NCI-H748 (cell line): ENCODE measurements around the gene PCDHB12.
"Not testable (repeated sequence)": the region's sequence is repeated elsewhere in the genome, so short reads cannot be mapped to it uniquely, and the experiment has no call there.

Experiments used
- DNase-seq: peaks from one replicate; lab custom pipeline; 2025; ENCODE audit not compliant: unreplicated experiment; lab: John Stamatoyannopoulos, UW

PCDHB12 gene

DNA sequence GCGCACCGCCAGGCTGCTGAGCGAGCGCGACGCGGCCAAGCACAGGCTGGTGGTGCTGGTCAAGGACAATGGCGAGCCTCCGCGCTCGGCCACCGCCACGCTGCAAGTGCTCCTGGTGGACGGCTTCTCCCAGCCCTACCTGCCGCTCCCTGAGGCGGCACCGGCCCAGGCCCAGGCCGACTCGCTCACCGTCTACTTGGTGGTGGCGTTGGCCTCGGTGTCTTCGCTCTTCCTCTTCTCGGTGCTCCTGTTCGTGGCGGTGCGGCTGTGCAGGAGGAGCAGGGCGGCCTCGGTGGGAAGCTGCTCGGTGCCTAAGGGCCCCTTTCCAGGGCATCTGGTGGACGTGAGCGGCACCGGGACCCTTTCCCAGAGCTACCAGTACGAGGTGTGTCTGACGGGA, 6.9 kb upstream of the PCDHB12 start:
- DNase-seq: not testable (repeated sequence)

DNA sequence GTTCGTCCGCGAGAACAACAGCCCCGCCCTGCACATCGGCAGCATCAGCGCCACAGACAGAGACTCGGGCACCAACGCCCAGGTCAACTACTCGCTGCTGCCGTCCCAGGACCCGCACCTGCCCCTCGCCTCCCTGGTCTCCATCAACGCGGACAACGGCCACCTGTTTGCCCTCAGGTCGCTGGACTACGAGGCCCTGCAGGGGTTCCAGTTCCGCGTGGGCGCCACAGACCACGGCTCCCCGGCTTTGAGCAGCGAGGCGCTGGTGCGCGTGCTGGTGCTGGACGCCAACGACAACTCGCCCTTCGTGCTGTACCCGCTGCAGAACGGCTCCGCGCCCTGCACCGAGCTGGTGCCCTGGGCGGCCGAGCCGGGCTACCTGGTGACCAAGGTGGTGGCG, 1.8 kb downstream of the PCDHB12 start:
- DNase-seq: not testable (repeated sequence)

DNA sequence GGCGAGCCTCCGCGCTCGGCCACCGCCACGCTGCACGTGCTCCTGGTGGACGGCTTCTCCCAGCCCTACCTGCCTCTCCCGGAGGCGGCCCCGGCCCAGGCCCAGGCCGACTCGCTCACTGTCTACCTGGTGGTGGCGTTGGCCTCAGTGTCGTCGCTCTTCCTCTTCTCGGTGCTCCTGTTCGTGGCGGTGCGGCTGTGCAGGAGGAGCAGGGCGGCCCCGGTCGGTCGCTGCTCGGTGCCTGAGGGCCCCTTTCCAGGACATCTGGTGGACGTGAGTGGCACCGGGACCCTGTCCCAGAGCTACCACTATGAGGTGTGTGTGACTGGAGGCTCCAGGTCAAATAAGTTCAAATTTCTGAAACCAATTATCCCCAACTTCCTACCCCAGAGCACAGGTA, 2.3 kb downstream of the PCDHB12 start:
- DNase-seq: not testable (repeated sequence)

DNA sequence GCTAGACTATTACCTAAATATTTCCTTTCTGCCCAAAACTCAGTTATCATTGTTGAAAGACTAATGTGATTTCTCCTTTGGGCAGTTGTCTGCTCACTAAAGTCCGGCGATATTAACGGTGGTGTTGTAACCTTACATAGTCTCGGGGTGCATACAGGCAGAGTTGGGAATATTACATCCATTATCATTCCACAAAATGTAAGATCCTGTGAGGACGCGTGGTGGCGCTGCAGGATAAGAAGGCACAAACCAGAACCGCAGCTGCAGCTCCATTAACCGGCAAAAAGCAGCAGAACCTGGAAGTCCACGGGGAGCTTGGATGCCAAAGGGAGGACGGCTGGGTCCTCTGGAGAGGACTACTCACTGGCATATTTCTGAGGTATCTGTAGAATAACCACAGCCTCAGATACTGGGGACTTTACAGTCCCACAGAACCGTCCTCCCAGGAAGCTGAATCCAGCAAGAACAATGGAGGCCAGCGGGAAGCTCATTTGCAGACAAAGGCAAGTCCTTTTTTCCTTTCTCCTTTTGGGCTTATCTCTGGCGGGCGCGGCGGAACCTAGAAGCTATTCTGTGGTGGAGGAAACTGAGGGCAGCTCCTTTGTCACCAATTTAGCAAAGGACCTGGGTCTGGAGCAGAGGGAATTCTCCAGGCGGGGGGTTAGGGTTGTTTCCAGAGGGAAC, 5.3 kb downstream of the PCDHB12 start, which contains the start of gene PCDHB13:
Gene PCDHB13 (plus strand): TSS at position 264 of the 684 bp plus-strand sequence. CDS start 205 bp downstream, at position 469.
- peak; percentile 72 for DNase-seq

DNA sequence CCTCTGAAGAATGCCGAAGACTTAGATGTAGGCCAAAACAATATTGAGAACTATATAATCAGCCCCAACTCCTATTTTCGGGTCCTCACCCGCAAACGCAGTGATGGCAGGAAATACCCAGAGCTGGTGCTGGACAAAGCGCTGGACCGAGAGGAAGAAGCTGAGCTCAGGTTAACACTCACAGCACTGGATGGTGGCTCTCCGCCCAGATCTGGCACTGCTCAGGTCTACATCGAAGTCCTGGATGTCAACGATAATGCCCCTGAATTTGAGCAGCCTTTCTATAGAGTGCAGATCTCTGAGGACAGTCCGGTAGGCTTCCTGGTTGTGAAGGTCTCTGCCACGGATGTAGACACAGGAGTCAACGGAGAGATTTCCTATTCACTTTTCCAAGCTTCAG, 6.1 kb downstream of the PCDHB12 start:
- DNase-seq: not testable (repeated sequence)

DNA sequence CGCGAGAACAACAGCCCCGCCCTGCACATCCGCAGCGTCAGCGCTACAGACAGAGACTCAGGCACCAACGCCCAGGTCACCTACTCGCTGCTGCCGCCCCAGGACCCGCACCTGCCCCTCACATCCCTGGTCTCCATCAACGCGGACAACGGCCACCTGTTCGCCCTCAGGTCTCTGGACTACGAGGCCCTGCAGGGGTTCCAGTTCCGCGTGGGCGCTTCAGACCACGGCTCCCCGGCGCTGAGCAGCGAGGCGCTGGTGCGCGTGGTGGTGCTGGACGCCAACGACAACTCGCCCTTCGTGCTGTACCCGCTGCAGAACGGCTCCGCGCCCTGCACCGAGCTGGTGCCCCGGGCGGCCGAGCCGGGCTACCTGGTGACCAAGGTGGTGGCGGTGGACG, 7.0 kb downstream of the PCDHB12 start:
- DNase-seq: not testable (repeated sequence)

DNA sequence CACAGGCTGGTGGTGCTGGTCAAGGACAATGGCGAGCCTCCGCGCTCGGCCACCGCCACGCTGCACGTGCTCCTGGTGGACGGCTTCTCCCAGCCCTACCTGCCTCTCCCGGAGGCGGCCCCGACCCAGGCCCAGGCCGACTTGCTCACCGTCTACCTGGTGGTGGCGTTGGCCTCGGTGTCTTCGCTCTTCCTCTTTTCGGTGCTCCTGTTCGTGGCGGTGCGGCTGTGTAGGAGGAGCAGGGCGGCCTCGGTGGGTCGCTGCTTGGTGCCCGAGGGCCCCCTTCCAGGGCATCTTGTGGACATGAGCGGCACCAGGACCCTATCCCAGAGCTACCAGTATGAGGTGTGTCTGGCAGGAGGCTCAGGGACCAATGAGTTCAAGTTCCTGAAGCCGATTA, 7.5 kb downstream of the PCDHB12 start:
- DNase-seq: not testable (repeated sequence)

DNA sequence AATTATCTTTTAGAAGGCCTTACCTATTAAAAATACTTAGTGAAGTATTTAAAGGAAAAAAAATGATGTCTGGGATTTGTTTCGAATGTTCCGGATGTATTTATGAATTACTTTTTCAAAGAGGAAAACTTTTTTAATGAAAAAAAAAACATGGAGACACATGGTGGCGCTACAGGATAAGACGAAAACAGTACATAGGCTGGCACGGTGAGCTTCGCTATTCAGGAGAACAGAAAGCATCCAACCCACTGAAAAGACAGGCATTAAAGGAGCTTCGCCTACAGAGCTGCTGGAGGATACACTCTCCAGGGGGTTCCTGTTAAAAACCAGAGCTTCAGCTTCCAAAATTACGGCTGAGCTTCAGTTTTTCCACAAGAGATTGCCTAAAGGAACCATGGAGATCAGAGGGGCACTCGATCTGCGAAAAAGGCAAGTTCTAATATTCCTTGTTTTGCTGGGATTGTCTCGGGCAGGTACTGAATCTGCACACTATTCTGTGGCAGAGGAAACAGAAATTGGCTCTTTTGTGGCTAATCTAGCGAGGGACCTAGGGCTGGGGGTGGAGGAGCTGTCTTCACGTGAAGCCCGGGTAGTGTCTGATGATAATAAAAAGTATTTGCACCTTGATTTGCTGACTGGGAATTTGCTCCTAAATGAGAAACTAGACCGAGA, 14.7 kb downstream of the PCDHB12 start, which contains the start of gene PCDHB14:
Gene PCDHB14 (plus strand): TSS at position 232 of the 672 bp plus-strand sequence. CDS start 163 bp downstream, at position 395.
- DNase-seq: peak; percentile 86

DNA sequence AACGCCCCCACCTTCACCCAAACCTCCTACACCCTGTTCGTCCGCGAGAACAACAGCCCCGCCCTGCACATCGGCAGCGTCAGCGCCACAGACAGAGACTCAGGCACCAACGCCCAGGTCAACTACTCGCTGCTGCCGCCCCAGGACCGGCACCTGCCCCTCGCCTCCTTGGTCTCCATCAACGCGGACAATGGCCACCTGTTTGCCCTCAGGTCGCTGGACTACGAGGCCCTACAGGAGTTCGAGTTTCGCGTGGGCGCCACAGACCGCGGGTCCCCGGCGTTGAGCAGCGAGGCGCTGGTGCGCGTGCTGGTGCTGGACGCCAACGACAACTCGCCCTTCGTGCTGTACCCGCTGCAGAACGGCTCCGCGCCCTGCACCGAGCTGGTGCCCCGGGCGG, 16.3 kb downstream of the PCDHB12 start:
- DNase-seq: not testable (repeated sequence)

DNA sequence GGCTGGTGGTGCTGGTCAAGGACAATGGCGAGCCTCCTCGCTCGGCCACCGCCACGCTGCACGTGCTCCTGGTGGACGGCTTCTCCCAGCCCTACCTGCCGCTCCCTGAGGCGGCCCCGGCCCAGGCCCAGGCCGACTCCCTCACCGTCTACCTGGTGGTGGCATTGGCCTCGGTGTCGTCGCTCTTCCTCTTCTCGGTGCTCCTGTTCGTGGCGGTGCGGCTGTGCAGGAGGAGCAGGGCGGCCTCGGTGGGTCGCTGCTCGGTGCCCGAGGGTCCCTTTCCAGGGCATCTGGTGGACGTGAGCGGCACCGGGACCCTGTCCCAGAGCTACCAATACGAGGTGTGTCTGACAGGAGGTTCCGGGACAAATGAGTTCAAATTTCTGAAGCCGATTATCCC, 16.9 kb downstream of the PCDHB12 start:
- not testable (repeated sequence) for DNase-seq

DNA sequence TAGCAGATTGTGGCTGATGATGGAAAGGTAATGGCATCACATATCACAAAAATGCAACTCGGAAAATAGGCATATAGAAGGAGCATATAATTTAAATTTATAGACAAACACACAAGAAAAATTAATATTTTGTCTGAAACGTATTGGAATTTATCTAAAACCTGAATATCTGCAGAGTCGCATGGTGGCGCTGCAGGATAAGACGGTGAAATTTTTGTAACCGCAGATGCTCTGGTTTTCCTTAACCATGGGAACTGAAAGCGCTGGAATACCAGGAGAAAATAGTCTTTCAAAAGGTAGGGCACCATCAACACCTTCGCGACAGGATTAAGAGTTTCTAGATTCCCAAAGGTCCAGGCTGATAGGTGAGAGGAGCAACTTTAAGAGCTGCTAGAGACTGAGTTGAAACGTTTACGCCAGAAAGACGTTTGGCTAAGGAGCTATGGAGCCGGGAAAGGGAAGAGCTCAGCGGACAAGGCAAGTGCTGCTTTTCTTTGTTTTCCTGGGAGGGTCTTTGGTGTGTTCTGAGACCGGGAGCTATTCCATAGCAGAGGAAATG, 25.7 kb downstream of the PCDHB12 start:
- peak; percentile 85 for DNase-seq

DNA sequence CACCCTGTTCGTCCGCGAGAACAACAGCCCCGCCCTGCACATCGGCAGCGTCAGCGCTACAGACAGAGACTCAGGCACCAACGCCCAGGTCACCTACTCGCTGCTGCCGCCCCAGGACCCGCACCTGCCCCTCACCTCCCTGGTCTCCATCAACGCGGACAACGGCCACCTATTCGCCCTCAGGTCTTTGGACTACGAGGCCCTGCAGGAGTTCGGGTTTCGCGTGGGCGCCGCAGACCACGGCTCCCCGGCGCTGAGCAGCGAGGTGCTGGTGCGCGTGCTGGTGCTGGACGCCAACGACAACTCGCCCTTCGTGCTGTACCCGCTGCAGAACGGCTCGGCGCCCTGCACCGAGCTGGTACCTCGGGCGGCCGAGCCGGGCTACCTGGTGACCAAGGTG, 27.4 kb downstream of the PCDHB12 start:
- not testable (repeated sequence) for DNase-seq

DNA sequence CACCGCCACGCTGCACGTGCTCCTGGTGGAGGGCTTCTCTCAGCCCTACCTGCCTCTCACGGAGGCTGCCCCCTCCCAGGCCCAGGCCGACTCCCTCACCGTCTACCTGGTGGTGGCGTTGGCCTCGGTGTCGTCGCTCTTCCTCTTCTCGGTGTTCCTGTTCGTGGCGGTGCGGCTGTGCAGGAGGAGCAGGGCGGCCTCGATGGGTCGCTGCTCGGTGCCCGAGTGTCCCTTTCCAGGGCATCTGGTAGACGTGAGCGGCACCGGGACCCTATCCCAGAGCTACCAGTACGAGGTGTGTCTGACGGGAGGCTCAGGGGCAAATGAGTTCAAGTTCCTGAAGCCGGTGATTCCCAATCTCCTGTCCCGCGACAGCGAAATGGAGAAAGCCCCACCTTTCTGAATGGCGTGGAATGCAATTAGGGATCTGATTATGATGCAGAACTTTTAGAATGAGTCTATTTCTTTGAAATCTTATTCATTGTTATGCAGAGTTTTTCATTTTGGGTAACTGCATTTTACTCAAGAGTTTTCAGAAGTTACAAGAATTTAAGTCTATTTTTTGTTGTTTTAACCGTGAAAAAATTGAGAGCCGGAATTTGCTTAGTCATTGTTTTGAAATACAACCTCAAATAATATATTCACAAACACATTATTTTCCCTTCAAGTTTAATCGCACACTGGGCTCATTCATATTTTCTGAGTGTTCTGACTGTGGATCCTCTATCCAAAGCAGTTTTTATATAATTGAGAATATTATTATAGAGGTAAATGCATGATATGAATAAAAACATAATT, 28.2 kb downstream of the PCDHB12 start:
- DNase-seq: no peak

DNA sequence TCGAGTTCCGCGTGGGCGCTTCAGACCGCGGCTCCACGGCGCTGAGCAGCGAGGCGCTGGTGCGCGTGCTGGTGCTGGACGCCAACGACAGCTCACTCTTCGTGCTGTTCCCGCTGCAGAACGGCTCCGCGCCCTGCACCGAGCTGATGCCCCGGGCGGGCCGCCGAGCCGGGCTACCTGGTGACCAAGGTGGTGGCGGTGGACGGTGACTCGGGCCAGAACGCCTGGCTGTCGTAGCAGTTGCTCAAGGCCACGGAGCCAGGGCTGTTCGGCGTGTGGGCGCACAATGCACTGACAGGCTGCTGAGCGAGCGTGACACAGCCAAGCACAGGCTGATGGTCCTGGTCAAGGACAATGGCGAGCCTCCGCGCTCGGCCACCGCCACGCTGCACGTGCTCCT, 33.0 kb downstream of the PCDHB12 start:
- no peak for DNase-seq

DNA sequence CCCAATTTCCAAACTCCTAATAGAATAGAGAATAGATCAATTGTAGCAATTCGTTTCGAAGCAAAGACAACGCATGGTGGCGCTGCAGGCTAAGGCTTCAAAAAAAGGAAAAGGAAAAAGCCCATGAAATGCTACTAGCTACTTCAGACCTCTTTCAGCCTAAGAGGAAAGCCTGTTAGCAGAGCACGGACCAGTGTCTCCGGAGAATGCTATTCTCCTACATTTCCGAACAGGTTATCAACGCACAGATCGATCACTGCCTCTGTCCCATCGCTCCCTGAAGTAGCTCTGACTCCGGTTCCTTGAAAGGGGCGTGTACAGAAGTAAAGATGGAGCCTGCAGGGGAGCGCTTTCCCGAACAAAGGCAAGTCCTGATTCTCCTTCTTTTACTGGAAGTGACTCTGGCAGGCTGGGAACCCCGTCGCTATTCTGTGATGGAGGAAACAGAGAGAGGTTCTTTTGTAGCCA, 36.8 kb downstream of the PCDHB12 start, which contains the start of gene PCDHB15:
Gene PCDHB15 (plus strand): TSS at position 146 of the 468 bp plus-strand sequence. CDS start 184 bp downstream, at position 330.
- peak; percentile 85 for DNase-seq

DNA sequence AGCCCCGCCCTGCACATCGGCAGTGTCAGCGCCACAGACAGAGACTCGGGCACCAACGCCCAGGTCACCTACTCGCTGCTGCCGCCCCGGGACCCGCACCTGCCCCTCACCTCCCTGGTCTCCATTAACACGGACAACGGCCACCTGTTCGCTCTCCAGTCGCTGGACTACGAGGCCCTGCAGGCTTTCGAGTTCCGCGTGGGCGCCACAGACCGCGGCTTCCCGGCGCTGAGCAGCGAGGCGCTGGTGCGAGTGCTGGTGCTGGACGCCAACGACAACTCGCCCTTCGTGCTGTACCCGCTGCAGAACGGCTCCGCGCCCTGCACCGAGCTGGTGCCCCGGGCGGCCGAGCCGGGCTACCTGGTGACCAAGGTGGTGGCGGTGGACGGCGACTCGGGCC, 38.5 kb downstream of the PCDHB12 start:
- DNase-seq: not testable (repeated sequence)

DNA sequence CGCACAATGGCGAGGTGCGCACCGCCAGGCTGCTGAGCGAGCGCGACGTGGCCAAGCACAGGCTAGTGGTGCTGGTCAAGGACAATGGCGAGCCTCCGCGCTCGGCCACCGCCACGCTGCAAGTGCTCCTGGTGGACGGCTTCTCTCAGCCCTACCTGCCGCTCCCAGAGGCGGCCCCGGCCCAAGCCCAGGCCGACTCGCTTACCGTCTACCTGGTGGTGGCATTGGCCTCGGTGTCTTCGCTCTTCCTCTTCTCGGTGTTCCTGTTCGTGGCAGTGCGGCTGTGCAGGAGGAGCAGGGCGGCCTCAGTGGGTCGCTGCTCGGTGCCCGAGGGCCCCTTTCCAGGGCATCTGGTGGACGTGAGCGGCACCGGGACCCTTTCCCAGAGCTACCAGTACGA, 38.9 kb downstream of the PCDHB12 start:
- not testable (repeated sequence) for DNase-seq

DNA sequence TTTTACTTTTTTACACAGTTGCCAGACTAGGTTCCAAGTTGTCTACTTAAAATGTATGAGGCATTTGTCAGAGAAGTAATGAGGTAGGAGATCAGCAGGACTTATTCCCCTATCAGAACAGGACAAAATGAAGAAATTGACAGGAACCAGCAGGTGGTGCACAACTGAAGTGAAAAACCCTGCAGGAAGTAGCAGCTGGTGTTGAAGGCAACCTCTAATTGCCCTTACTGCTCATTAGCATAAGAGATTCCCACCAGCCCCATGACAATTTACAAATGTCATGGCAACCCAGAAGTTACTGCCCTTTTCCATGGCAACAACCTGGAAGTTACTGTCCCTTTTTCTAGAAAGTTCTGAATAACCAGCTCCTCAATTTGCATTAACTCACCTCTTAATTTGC, 42.1 kb downstream of the PCDHB12 start:
- DNase-seq: peak; percentile 18

DNA sequence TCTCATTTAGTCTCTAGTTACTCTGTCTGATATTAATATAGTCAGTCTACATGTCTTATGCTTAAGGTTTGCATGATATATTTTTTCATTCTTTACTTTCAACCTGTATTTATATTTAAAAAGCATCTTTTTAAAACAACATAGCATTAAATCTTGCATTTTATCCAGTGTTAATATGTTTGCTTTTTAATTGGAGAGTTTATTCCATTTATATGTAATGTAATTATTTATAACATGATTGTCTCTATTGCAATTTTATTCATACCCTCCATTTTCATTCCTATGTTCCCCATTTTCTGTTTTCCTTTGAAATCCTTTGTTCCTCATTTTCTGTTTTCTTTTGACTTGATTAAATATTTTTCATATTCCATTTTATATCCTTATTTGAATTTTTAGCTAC, 49.9 kb downstream of the PCDHB12 start:
- no peak for DNase-seq

DNA sequence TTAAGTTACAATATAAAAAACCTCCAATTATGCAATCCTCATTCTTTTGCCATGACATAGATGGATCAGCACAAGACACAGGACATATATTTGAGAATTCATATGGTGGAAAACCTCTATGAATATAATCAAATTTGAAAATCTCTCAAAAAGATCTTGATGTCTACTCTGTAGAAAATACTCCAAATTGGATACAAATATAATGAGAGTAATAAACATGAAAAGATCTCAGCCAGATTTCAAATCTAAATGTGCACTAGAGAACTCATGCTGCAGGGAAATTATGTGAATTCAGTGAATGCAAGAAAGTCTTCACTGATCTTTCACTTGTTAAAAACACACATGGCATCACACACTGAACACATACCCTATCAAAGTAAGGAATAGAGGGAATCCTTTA, 50.4 kb downstream of the PCDHB12 start:
- DNase-seq: no peak
